Left renal pelvis (tissue), 4 donors: ENCODE measurements around the gene SFN. TPM values are rescaled to one million over a fixed set of nuclear protein-coding genes. Genes with fewer than 3 reads are reported as not detected.
"Not testable (repeated sequence)": the region's sequence is repeated elsewhere in the genome, so short reads cannot be mapped to it uniquely, and the experiment has no call there.

ENCODE experiments used
- DNase-seq, 4 donors: peaks; one replicate each; pipeline ENCODE4 v3.0.0-alpha.2; 2013; ENCODE audit warnings: low read depth in 4 of 4, low spot score in 3 of 4
- polyA plus RNA-seq, 4 donors: library from polyadenylated mRNA; unstranded; fragments of 120-200 nt; gene quantifications; one replicate each; pipeline ENCODE4 v1.2.1, GENCODE V29; 2013; ENCODE audit not compliant: insufficient read length in 4 of 4

SFN gene
- polyA plus RNA-seq, 4 donors = 0.49 to 1.00 (median 0.70) TPM

- DNase-seq = no peak
Measured at GRCh38 chr1:26838474-26839338, 24.2 kb upstream of the SFN start.

GRCh38 chr1:26839339-26839722, 23.6 kb upstream of the SFN start:
- no peak for DNase-seq

GRCh38 chr1:26839779-26840178, 23.2 kb upstream of the SFN start:
- no peak for DNase-seq

DNA sequence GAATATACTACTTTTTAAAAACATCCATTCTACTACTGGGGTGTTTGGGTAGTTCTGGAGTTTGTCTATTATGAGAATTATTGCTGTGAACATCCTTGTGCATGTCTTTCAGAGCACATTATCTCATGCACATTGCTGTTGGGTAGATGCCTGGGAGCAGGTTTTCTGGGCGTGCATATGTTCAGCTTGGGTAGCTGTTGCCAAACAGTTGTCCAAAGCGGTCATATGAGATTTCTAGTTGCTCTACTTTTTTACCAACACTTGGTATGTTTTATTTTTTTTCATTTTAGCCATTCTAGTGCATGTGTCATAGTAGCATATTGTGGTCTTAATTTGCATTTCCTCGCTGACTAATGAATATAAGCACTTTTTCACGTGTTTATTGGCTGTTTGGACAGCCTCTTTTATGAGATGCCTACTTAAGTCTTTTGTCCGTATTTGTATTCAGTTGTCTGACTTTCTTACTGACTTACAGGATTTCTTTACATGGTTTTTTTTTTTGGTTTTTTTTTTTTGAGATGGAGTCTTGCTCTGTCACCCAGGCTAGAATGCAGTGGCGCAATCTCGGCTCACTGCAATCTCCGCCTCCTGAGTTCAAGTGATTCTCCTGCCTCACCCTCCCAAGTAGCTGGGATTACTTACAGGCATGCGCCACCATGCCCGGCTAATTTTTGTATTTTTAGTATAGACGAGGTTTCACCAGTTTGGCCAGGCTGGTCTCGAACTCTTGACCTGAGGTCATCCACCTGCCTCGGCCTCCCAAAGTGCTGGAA, 18.3 kb upstream of the SFN start:
- no peak for DNase-seq

DNA sequence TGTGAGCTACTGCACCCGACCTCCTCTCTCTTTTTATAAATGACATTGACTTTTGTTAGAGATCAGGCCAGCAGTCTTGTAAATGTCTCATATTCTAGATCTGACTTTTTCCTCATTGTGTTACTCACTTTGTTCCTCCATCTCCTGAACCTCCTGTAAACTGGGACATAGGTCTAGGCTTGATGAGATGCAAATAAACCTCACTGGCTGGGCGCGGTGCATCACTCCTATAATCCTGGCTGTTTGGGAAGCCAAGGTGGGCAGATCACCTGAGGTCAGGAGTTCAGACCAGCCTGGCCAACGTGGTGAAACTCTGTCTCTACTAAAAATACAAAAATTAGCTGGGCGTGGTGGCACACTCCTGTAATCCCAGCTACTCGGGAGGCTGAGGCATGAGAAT, 15.1 kb upstream of the SFN start:
- DNase-seq = not testable (repeated sequence)

DNA sequence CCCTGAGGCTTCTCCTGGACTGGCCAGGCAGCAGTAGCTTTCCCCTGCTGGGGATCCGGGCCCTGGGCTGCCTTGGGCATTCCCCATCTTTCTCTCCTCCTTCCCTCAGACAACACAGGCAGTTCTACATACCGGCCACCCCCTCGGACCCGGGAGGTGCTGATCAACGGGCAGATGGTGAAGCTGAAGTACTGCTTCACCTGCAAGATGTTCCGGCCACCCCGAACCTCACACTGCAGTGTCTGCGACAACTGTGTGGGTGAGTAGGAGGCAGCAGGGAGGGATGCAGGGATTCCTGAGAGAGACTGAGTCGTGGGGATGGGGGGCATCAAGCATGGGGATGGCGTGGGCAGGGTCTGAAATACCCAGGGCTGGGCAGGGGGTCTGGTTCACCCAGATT, 14.4 kb upstream of the SFN start:
- DNase-seq = no peak

GRCh38 chr1:26848941-26849774, 13.8 kb upstream of the SFN start:
- DNase-seq = no peak

DNA sequence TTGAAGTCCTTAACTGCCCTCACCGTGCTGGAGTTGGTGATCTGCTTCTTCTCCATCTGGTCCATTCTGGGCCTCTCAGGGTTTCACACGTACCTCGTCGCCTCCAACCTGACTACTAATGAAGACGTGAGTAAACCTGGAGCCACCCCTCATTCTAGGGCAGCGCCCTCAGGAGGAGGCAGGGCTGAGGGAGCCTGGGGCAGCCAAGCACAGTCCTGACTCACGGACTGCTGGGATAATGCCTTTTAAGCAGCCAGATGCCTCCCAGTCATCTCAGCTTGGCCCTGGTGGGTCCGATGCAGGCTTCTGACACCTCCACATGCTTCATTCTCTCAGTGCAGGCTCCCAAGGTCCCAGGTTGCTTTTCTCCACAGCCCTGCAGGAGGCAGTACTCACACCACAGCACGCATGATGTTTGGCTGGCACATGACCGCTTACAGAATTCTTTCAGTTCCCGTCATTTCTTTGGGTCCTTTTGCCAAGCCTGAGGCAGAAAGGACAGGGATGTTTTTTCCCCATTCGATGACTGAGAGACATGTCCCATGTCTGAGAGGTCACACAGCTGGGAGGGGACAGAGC, 11.8 kb upstream of the SFN start:
- DNase-seq = no peak

DNA sequence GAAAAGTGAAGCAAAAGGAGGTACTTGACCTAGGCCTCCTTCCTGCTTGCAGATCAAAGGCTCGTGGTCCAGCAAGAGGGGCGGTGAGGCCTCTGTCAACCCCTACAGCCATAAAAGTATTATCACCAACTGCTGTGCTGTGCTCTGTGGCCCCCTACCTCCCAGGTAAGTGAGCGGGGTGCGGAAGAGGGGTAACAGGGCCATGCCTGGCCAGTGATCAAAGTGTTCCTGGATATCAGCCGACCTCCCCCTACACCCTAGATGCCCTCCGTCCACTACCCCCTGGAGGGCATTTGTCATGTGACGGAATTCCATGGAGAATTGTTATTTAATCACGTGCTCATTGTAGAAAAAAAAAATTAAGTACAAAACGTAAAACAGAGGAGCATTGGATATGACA, 10.2 kb upstream of the SFN start:
- DNase-seq = no peak

GRCh38 chr1:26853156-26853555, 9.8 kb upstream of the SFN start:
- peak in 2 of 4 donors; percentile 45 to 57 for DNase-seq

GRCh38 chr1:26853600-26853999, 9.3 kb upstream of the SFN start:
- DNase-seq = no peak

DNA sequence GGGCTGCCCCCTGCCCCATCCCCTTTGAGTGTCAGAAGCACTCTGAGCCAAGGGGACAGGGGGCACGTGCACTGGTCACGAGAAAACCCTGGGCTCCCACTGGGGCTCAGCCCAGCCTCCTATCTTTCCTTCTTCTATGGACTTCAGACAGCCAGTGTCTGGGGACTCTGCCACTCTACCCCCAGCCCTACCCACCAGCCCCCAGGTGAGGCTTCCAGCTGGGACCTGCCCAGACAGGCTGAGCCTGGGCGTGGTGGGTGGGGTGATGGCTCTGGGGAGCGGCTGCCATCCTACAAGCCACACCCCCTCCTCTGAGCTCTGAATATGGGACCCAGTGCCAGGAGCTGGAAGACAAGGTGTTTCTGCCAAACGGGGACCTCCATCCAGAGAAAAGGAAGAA, 8.0 kb upstream of the SFN start:
- no peak for DNase-seq

DNA sequence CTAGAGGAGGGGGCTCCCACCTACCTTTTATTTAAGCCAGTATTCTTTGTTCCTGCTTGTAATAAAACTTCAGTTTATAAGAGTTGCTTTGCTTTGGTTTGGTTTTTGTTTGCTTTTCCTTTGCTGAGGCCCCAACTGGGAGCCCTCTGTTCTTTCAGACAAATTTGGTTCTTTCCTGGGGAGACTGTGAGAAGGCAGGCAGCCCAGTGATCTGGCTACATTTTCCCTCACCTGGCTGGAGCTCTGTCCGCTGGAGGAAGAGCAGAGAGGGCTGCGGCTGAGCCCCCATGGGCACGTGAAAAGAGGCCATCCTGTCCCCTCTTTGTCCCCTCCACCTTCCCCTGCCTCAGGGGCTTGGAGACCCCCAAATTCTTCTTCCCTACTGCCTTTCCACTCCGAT, 7.3 kb upstream of the SFN start:
- DNase-seq = no peak

- DNase-seq = no peak
Measured at GRCh38 chr1:26856181-26856580, 6.8 kb upstream of the SFN start.

DNA sequence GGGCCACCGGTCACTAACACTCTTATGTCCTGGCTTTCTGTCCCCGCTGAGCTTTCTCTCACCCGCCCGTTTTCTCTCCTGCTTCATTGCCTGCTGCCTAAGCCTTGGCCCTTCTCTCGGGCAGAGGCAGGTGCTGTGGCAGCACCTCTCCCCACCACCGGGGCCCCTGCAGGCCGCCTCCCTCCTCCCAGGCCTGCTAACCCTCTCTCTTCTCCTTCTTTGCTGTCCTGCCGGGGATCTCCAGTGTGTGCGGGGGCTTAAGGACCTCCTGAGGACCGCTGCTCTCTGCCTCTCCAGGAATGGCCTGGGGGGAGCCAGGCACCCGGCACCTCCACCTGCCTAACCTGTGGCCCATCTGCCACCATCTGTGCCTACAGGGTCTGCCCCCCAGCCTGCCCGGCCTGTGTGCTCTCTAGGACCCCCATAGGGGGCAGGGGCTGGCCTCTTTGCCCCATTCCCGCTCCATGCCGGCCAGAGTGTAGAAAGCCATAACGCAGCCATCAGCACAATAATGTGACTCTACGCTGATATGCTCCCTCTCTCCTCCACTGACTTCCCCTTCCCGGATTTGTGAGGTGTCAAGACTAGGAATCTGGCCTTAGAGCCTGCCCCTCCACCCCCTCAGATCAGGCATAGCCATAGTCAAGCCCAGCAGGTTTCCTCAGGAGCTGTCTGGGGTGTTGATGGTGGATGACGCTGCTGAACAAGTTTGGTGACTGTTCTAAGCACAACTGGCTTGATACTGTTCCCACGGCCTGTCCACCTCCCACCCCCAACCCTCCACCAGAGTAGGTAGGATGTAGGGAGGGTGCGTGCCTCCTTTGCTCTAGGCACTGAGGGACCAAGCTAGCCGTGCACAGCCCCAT, 6.1 kb upstream of the SFN start:
- DNase-seq = no peak

DNA sequence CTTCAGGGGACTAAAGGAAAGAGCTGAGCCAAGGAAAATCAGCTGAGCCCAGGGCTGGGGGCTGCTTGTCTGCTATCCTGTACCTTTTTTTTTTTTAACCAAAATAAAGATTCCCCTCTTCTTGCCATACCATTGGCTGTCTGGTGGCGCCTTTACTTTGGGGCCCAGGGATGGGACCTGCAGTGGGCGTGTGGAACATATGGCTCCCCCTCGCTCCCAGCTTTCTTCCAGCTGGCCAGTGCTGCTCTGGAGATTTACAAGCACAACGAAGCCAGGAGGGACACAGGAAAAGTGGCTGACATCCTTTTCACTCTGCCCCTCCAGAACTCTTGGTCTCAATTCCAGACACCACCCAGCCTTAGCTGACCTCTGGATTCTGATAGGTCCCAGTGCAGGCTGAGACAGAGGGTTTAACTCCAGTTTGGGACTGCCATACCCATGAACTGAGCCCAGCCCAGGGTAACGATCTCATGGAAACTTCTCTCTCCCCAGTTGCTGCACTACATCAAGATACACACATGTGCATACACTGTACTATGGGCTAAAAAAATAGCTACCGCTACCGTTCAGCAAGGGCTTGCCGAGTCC, 5.4 kb upstream of the SFN start:
- DNase-seq = no peak

DNA sequence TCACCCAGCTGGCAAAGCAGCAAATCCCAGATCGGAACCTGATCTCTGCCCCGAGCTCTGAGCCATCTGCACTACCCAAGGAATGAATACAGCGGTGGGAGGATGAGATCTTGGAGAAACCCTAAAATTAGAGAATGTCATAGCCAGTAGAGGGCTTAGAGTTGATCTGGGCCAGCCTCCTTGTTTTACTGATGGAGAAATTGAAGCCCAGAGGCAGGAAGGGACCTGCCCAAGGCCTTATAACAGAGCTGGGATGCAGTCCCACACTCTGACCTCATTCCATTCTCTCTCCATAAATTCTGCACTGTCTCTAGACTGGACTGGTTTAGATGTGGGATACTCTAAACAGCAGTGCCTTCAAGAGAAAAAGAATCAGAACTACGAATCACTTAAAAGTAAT, 4.8 kb upstream of the SFN start:
- no peak for DNase-seq

- DNase-seq = no peak
Measured at GRCh38 chr1:26858891-26859640, 3.9 kb upstream of the SFN start.

DNA sequence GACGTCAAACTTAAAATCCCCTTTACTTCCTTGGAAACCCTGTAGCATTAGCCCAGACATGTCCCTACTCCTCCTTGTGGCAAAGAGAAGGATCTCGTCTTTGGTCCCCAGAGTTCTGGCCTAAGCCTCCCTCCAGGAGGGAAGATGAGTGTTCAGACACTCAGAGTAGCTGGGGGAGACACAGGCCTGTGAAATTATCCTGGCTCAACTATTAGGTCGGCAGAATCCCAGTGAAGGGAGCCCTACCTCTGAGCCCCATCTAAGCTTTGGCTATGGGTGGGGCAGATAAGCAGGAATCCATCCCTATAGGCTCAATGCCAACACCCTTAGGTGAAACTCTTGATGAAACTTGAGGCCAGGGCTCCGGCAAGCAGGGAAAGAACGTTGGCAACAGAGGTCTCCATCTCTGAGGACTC, 1.7 kb upstream of the SFN start:
- no peak for DNase-seq
